PFSK-1 (cell line): Measurements from ENCODE around the gene UACA.

Experiments
- FOXP2 ChIP-seq: optimal IDR thresholded peaks from 2 replicates; pipeline ENCODE3; 2011; ENCODE audit warnings: borderline replicate concordance, control low read depth, inconsistent platforms; ENCODE audit not compliant: insufficient read depth; ENCODE audit errors: extremely low read length, extremely low read depth
- POLR2AphosphoS5 ChIP-seq: IDR thresholded peaks from 2 replicates; pipeline ENCODE4 v1.6.1; 2012; ENCODE audit warnings: low read depth, mild to moderate bottlenecking, control low read depth, low read length, moderate library complexity
- TAF1 ChIP-seq: IDR thresholded peaks from 2 replicates; pipeline ENCODE4 v1.6.1; 2012; ENCODE audit warnings: low read length, control low read depth, borderline replicate concordance; ENCODE audit not compliant: insufficient read depth
- TF ChIP-seq, protein P1 (sequence below), 2 experiments: IDR thresholded peaks; 2 replicates each; pipeline versions ENCODE4 v1.6.1 to v1.8.0; 2011 to 2012; ENCODE audit warnings: low read depth in 2 of 2, low read length in 2 of 2, control low read depth in 1 of 2, inconsistent platforms in 1 of 2, mild to moderate bottlenecking in 1 of 2, moderate library complexity in 1 of 2; ENCODE audit not compliant: insufficient read depth in 1 of 2

DNA sequence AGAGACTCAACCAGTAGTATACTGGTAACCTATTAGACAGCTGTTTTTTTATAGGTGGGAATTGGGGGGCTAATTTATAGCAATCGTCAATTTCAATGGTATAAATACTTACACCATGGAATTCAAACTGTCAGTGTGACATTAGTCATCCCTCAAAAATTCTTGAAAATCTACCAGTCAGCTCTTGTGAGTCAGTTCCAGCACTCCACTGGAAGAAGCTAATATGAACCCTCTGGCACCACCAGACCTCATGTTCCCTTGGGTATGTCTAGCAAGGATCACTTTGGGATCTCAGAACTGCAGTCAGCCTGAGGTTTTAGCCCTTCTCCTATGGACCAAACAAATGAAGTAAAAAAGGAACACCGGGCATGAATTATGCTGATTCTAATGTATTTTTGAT is 11.8 kb upstream of the UACA start:
- TF ChIP-seq POLR2AphosphoS5 (no peak), FOXP2 (no peak), TAF1 (no peak)
- TF ChIP-seq, protein P1, sequence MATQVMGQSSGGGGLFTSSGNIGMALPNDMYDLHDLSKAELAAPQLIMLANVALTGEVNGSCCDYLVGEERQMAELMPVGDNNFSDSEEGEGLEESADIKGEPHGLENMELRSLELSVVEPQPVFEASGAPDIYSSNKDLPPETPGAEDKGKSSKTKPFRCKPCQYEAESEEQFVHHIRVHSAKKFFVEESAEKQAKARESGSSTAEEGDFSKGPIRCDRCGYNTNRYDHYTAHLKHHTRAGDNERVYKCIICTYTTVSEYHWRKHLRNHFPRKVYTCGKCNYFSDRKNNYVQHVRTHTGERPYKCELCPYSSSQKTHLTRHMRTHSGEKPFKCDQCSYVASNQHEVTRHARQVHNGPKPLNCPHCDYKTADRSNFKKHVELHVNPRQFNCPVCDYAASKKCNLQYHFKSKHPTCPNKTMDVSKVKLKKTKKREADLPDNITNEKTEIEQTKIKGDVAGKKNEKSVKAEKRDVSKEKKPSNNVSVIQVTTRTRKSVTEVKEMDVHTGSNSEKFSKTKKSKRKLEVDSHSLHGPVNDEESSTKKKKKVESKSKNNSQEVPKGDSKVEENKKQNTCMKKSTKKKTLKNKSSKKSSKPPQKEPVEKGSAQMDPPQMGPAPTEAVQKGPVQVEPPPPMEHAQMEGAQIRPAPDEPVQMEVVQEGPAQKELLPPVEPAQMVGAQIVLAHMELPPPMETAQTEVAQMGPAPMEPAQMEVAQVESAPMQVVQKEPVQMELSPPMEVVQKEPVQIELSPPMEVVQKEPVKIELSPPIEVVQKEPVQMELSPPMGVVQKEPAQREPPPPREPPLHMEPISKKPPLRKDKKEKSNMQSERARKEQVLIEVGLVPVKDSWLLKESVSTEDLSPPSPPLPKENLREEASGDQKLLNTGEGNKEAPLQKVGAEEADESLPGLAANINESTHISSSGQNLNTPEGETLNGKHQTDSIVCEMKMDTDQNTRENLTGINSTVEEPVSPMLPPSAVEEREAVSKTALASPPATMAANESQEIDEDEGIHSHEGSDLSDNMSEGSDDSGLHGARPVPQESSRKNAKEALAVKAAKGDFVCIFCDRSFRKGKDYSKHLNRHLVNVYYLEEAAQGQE (IDR thresholded peaks at IDR 0.05; ENCODE audit: insufficient read depth in 1 of 2, low read depth in 2 of 2, low read length in 2 of 2): no peak
